MM.1S (cell line): ENCODE measurements around the gene L3MBTL4.
"Not testable (repeated sequence)": the region's sequence is repeated elsewhere in the genome, so short reads cannot be mapped to it uniquely, and the experiment has no call there.

Source experiments
- DNase-seq: peaks from one replicate; pipeline ENCODE4 v3.0.0-alpha.2; 2015
- H2AFZ ChIP-seq: fragments of 300-600 bp; sonication (generic); 2 replicates; pipeline ENCODE4 v1.6.0; 2016; ENCODE audit warnings: antibody characterized with exemption, low read length
- H3F3A ChIP-seq: fragments of 300-600 bp; sonication (generic); 2 replicates; pipeline ENCODE4 v1.6.1; 2016; ENCODE audit warnings: mild to moderate bottlenecking, antibody characterized with exemption, low read length, moderate library complexity, mixed read lengths; ENCODE audit not compliant: insufficient read depth
- H3K27ac ChIP-seq: fragments of 300-600 bp; sonication (generic); 2 replicates; pipeline ENCODE4 v1.5.1; 2016; ENCODE audit warnings: mild to moderate bottlenecking, low read length
- H3K27me3 ChIP-seq: fragments of 300-600 bp; sonication (generic); replicated peaks from 2 replicates; pipeline ENCODE4 v1.6.0; 2016; ENCODE audit warnings: low read length; ENCODE audit not compliant: insufficient read depth
- H3K36me3 ChIP-seq: fragments of 300-600 bp; sonication (generic); replicated peaks from 2 replicates; pipeline ENCODE4 v1.6.1; 2016; ENCODE audit warnings: mild to moderate bottlenecking, low read length, mixed read lengths; ENCODE audit not compliant: insufficient read depth
- H3K4me1 ChIP-seq: fragments of 300-600 bp; sonication (generic); 2 replicates; pipeline ENCODE4 v1.6.1; 2016; ENCODE audit warnings: low read length, mixed read lengths
- H3K4me2 ChIP-seq: fragments of 300-600 bp; sonication (generic); 2 replicates; pipeline ENCODE4 v1.6.0; 2016; ENCODE audit warnings: low read depth, low read length
- H3K4me3 ChIP-seq: fragments of 300-600 bp; sonication (generic); 2 replicates; pipeline ENCODE4 v1.5.1; 2016; ENCODE audit warnings: low read length, mixed read lengths
- H3K79me2 ChIP-seq: fragments of 300-600 bp; sonication (generic); 2 replicates; pipeline ENCODE4 v1.6.1; 2016; ENCODE audit warnings: mixed run types, low read length, mixed read lengths
- H3K9ac ChIP-seq: fragments of 300-600 bp; sonication (generic); 2 replicates; pipeline ENCODE4 v1.6.1; 2016; ENCODE audit warnings: low read length, mixed read lengths
- H3K9me2 ChIP-seq: fragments of 300-600 bp; sonication (generic); replicated peaks from 2 replicates; pipeline ENCODE4 v1.6.1; 2016; ENCODE audit warnings: mild to moderate bottlenecking, low read length, mixed read lengths; ENCODE audit not compliant: insufficient read depth
- H3K9me3 ChIP-seq: fragments of 300-600 bp; sonication (generic); replicated peaks from 2 replicates; pipeline ENCODE4 v1.6.1; 2016; ENCODE audit warnings: mild to moderate bottlenecking, low read length, mixed read lengths; ENCODE audit not compliant: insufficient read depth
- H4K20me1 ChIP-seq: fragments of 300-600 bp; sonication (generic); 2 replicates; pipeline ENCODE4 v1.6.1; 2016; ENCODE audit warnings: mild to moderate bottlenecking, low read length, moderate library complexity, mixed read lengths; ENCODE audit not compliant: insufficient read depth
- EZH2 ChIP-seq: fragments of 300-600 bp; sonication (generic); optimal IDR thresholded peaks from 2 replicates; pipeline ENCODE3; 2017; ENCODE audit warnings: low read depth, mild to moderate bottlenecking, antibody characterized with exemption, low read length, mixed read lengths
- EZH2phosphoT487 ChIP-seq: fragments of 300-600 bp; sonication (generic); IDR thresholded peaks from 2 replicates; pipeline ENCODE4 v1.6.1; 2018; ENCODE audit warnings: antibody characterized with exemption, low read length
- TF ChIP-seq, protein P1 (sequence below): fragments of 300-600 bp; sonication (generic); IDR thresholded peaks from 2 replicates; pipeline ENCODE4 v1.5.1; 2016; ENCODE audit warnings: antibody characterized with exemption, low read length, mixed read lengths

L3MBTL4 gene

GRCh38 chr18:6389005-6389404 lies 25.7 kb downstream of the L3MBTL4 start:
- Histone ChIP-seq H3K9me3 (no peaks in the 10 kb centered on the region), H3K4me3 (no peak overlapping the region), H3F3A (no peaks in the 10 kb centered on the region), H3K9ac (no peak overlapping the region), H3K36me3 (no peaks in the 10 kb centered on the region), H3K27me3 (no peaks in the 10 kb centered on the region), H3K27ac (no peak overlapping the region), H4K20me1 (no peaks in the 10 kb centered on the region), H3K4me1 (no peaks in the 10 kb centered on the region), H3K4me2 (no peak overlapping the region), H3K79me2 (peaks cover 70% of the 10 kb centered on the region), H2AFZ (no peak overlapping the region), H3K9me2 (no peaks in the 10 kb centered on the region)
- TF ChIP-seq EZH2 (no peak), EZH2phosphoT487 (no peak)
- TF ChIP-seq, protein P1, sequence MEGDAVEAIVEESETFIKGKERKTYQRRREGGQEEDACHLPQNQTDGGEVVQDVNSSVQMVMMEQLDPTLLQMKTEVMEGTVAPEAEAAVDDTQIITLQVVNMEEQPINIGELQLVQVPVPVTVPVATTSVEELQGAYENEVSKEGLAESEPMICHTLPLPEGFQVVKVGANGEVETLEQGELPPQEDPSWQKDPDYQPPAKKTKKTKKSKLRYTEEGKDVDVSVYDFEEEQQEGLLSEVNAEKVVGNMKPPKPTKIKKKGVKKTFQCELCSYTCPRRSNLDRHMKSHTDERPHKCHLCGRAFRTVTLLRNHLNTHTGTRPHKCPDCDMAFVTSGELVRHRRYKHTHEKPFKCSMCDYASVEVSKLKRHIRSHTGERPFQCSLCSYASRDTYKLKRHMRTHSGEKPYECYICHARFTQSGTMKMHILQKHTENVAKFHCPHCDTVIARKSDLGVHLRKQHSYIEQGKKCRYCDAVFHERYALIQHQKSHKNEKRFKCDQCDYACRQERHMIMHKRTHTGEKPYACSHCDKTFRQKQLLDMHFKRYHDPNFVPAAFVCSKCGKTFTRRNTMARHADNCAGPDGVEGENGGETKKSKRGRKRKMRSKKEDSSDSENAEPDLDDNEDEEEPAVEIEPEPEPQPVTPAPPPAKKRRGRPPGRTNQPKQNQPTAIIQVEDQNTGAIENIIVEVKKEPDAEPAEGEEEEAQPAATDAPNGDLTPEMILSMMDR, result no peak
- DNase-seq, result no peak

DNA sequence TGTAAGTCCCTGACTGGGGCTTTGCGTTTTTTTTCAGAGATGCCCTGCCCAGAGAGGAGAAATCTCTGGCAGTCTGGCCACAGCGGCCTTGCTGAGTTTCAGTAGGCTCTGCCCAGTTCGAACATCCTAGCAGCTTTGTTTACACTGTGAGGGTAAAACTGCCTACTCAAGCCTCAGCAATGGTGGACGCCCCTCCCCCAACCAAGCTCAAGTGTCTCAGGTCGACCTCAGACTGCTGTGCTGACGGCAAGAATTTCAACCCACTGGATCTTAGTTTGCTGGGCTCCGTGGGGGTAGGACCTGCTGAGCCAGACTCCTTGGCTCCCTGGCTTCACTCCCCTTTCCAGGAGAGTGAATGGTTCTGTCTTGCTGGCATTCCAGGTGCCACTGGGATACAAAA lies 31.7 kb downstream of the L3MBTL4 start:
- Histone ChIP-seq H3K4me2 (no peak overlapping the region), H3K9me2 (no peaks in the 10 kb centered on the region), H3K27me3 (no peaks in the 10 kb centered on the region), H3K79me2 (peaks cover 27% of the 10 kb centered on the region), H3K4me3 (no peak overlapping the region), H4K20me1 (no peaks in the 10 kb centered on the region), H2AFZ (no peak overlapping the region), H3F3A (no peaks in the 10 kb centered on the region), H3K9me3 (no peaks in the 10 kb centered on the region), H3K9ac (no peak overlapping the region), H3K27ac (no peak overlapping the region), H3K36me3 (no peaks in the 10 kb centered on the region), H3K4me1 (no peaks in the 10 kb centered on the region)
- TF ChIP-seq, protein P1, result no peak
- TF ChIP-seq EZH2 (no peak), EZH2phosphoT487 (no peak)
- DNase-seq, result no peak

- not testable (repeated sequence) for H3K9me3 ChIP-seq, H4K20me1 ChIP-seq, H2AFZ ChIP-seq, H3K9me2 ChIP-seq, H3K4me1 ChIP-seq, H3K79me2 ChIP-seq, H3K4me3 ChIP-seq, H3K9ac ChIP-seq, H3K36me3 ChIP-seq, DNase-seq, H3F3A ChIP-seq, H3K4me2 ChIP-seq, H3K27me3 ChIP-seq, H3K27ac ChIP-seq
Measured at GRCh38 chr18:6377473-6377872, 37.2 kb downstream of the L3MBTL4 start.

GRCh38 chr18:6376433-6377229 lies 38.1 kb downstream of the L3MBTL4 start:
- Histone ChIP-seq H3F3A (no peaks in the 10 kb centered on the region), H3K4me1 (no peaks in the 10 kb centered on the region), H3K4me3 (no peak overlapping the region), H3K9me2 (no peaks in the 10 kb centered on the region), H2AFZ (no peak overlapping the region), H4K20me1 (no peaks in the 10 kb centered on the region), H3K79me2 (0 out of 2 replicates have a peak, but pooled peaks cover 3% of the 10 kb centered on the region), H3K9ac (no peak overlapping the region), H3K36me3 (no peaks in the 10 kb centered on the region), H3K4me2 (no peak overlapping the region), H3K9me3 (no peaks in the 10 kb centered on the region), H3K27me3 (no peaks in the 10 kb centered on the region), H3K27ac (no peak overlapping the region)
- no peak for DNase-seq
- TF ChIP-seq, protein P1, result no peak
- no peak for TF ChIP-seq EZH2phosphoT487
- TF ChIP-seq EZH2, result no peak
